MCF 10A (cell line): Measurements from ENCODE around the gene SHKBP1. TPM values are rescaled to one million over a fixed set of nuclear protein-coding genes. Genes with fewer than 3 reads are reported as not detected.

Source experiments
- BruUV-seq: library from RNA; stranded (reverse); fragments of 400-500 nt; replicated peaks from 2 replicates; lab custom pipeline; 2021; lab: Mats Ljungman, UMichigan
- CTCF ChIA-PET: fragments of 300-600 bp; sonication (Branson Sonifier 250); formaldehyde crosslinking; extraction: SDS; loops from one replicate; lab custom pipeline; 2021; ENCODE audit warnings: antibody characterized with exemption, inconsistent platforms; lab: Yijun Ruan, JAX
- POLR2A ChIA-PET: fragments of 300-600, 350-650 bp; sonication (Branson Sonifier 250); formaldehyde crosslinking; extraction: SDS; loops from one replicate; lab custom pipeline; 2020; ENCODE audit warnings: antibody characterized with exemption, inconsistent platforms; lab: Yijun Ruan, JAX
- DNase-seq: peaks from one replicate; pipeline ENCODE4 v3.0.0-alpha.2; 2018; ENCODE audit not compliant: unreplicated experiment
- H3K27ac Mint-ChIP-seq: one replicate; pipeline ENCODE4 v1.8.0; 2022; ENCODE audit warnings: mild to moderate bottlenecking, low read depth, mixed read lengths; ENCODE audit not compliant: unreplicated experiment
- H3K27me3 Mint-ChIP-seq: one replicate; pipeline ENCODE4 v1.8.0; 2022; ENCODE audit warnings: mixed read lengths; ENCODE audit not compliant: insufficient read depth, unreplicated experiment
- H3K36me3 Mint-ChIP-seq: one replicate; pipeline ENCODE4 v1.8.0; 2022; ENCODE audit warnings: mild to moderate bottlenecking, moderate library complexity, mixed read lengths; ENCODE audit not compliant: insufficient read depth, unreplicated experiment
- H3K4me1 Mint-ChIP-seq: one replicate; pipeline ENCODE4 v1.8.0; 2022; ENCODE audit warnings: mixed read lengths; ENCODE audit not compliant: insufficient read depth, unreplicated experiment
- H3K4me3 Mint-ChIP-seq: one replicate; pipeline ENCODE4 v1.8.0; 2022; ENCODE audit warnings: mild to moderate bottlenecking, moderate library complexity, mixed read lengths; ENCODE audit not compliant: unreplicated experiment
- H3K9me3 Mint-ChIP-seq: one replicate; pipeline ENCODE4 v1.8.0; 2022; ENCODE audit warnings: mixed read lengths; ENCODE audit not compliant: unreplicated experiment
- intact Hi-C: fragments of 100-400 bp; cut with micrococcal nuclease; formaldehyde crosslinking; loops from 2 replicates; pipeline ENCODE4 v1.14.1; 2022
- total RNA-seq: library from RNA; stranded (reverse); gene quantifications from 2 replicates; pipeline ENCODE4 v1.2.3, GENCODE V29; 2022
- TF ChIP-seq, protein P1 (sequence below): fragments of 200-600 bp; IDR thresholded peaks from one replicate; pipeline ENCODE4 v1.8.0; 2022; ENCODE audit warnings: antibody characterized with exemption, mild to moderate bottlenecking; ENCODE audit not compliant: unreplicated experiment

SHKBP1 gene
- total RNA-seq, 1 experiment from 2014 or later: 41.5 TPM

- ChIA-PET CTCF (interaction anchor here (0.5 to 5.1 kb wide), 2 partner anchors 15 to 70 kb away, joined by 3 to 48 read pairs; no protein-coding TSS in a partner anchor), POLR2A (interaction anchor here (0.6 to 0.7 kb wide), 3 partner anchors 129 to 1777 kb away, joined by 3 to 5 read pairs (median 3); no protein-coding TSS in a partner anchor)
- Mint-ChIP-seq H3K9me3 (no peaks in the 10 kb centered on the region), H3K36me3 (peaks cover 33% of the 10 kb centered on the region), H3K27ac (no peak overlapping the region), H3K4me1 (no peaks in the 10 kb centered on the region), H3K27me3 (no peaks in the 10 kb centered on the region), H3K4me3 (no peak overlapping the region)
- no peak for DNase-seq
- no TSS peak for BruUV-seq
- intact Hi-C loops: no loop called here
- TF ChIP-seq, protein P1, sequence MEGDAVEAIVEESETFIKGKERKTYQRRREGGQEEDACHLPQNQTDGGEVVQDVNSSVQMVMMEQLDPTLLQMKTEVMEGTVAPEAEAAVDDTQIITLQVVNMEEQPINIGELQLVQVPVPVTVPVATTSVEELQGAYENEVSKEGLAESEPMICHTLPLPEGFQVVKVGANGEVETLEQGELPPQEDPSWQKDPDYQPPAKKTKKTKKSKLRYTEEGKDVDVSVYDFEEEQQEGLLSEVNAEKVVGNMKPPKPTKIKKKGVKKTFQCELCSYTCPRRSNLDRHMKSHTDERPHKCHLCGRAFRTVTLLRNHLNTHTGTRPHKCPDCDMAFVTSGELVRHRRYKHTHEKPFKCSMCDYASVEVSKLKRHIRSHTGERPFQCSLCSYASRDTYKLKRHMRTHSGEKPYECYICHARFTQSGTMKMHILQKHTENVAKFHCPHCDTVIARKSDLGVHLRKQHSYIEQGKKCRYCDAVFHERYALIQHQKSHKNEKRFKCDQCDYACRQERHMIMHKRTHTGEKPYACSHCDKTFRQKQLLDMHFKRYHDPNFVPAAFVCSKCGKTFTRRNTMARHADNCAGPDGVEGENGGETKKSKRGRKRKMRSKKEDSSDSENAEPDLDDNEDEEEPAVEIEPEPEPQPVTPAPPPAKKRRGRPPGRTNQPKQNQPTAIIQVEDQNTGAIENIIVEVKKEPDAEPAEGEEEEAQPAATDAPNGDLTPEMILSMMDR: no peak
These were observed 43.5 kb downstream of the SHKBP1 start for GRCh38 chr19:40620161-40620485.

DNA sequence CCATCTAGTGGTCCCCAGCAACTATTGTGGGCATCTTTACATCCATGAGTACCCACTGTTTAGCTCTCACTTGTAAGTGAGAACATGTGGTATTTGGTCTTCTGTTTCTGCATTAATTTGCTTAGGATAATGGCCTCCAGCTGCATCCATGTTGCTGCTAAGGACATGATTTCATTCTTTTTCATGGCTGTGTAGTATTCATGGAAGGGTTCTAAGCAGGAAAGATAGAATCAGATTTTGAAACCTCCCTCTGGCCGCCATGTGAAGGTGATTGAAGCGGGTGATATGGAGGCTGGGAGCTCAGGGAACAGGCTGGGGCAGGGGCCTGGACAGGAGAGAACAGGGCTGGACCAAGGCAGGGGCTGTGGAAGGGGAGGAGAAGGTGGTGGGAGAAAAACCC lies 44.6 kb downstream of the SHKBP1 start:
- ChIA-PET CTCF (interaction anchor here (0.6 to 5.1 kb wide), 6 partner anchors 9 to 995 kb away, joined by 3 to 48 read pairs (median 4); no protein-coding TSS in a partner anchor), POLR2A (no interaction called here)
- BruUV-seq: no TSS peak
- TF ChIP-seq, protein P1: no peak
- H3K9me3 Mint-ChIP-seq: no peaks in the 10 kb centered on the region
- peaks cover 40% of the 10 kb centered on the region for H3K36me3 Mint-ChIP-seq
- H3K4me1 Mint-ChIP-seq: no peaks in the 10 kb centered on the region
- intact Hi-C loops: no loop called here
- H3K4me3 Mint-ChIP-seq: no peak overlapping the region
- H3K27me3 Mint-ChIP-seq: no peaks in the 10 kb centered on the region
- no peak for DNase-seq
- H3K27ac Mint-ChIP-seq: no peak overlapping the region

GRCh38 chr19:40621966-40622772 lies 45.5 kb downstream of the SHKBP1 start:
- Mint-ChIP-seq H3K36me3 (peaks cover 40% of the 10 kb centered on the region), H3K4me1 (no peaks in the 10 kb centered on the region), H3K4me3 (no peak overlapping the region), H3K9me3 (no peaks in the 10 kb centered on the region), H3K27me3 (no peaks in the 10 kb centered on the region), H3K27ac (no peak overlapping the region)
- ChIA-PET CTCF (interaction anchor here (0.6 to 5.1 kb wide), 5 partner anchors 8 to 158 kb away, joined by 3 to 48 read pairs (median 4); no protein-coding TSS in a partner anchor), POLR2A (no interaction called here)
- TF ChIP-seq, protein P1: no peak
- intact Hi-C loops: no loop called here
- no TSS peak for BruUV-seq
- DNase-seq: no peak

DNA sequence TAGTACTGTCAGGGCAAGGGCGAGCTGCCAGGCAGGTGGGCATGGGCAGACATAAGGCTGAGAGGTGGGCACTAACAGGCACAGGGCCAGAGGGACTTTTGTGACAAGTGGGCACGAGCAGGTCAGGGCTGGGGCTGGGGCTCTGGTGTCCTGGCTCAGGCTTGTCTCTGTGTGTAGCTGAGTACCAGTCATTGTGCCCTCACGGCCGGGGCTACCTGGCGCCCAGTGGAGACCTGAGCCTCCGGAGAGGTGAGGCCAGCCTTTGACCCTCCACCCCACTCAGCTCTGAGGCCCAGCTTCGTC lies 46.1 kb downstream of the SHKBP1 start:
- no peaks in the 10 kb centered on the region for H3K9me3 Mint-ChIP-seq
- DNase-seq: no peak
- ChIA-PET CTCF (interaction anchor here (5.1 kb wide), 1 partner anchor 12 kb away, joined by 48 read pairs; no protein-coding TSS in a partner anchor), POLR2A (no interaction called here)
- peaks cover 40% of the 10 kb centered on the region for H3K36me3 Mint-ChIP-seq
- intact Hi-C loops: no loop called here
- H3K4me1 Mint-ChIP-seq: no peaks in the 10 kb centered on the region
- no TSS peak for BruUV-seq
- no peak overlapping the region for H3K4me3 Mint-ChIP-seq
- TF ChIP-seq, protein P1: no peak
- no peaks in the 10 kb centered on the region for H3K27me3 Mint-ChIP-seq
- no peak overlapping the region for H3K27ac Mint-ChIP-seq
